MM.1S (cell line): Measurements from ENCODE around the gene GABRB3.

ENCODE experiments used
- EZH2 ChIP-seq: fragments of 300-600 bp; sonication (generic); optimal IDR thresholded peaks from 2 replicates; pipeline ENCODE3; 2017; ENCODE audit warnings: low read depth, mild to moderate bottlenecking, antibody characterized with exemption, low read length, mixed read lengths
- TF ChIP-seq, protein P1 (sequence below): fragments of 300-600 bp; sonication (generic); IDR thresholded peaks from 2 replicates; pipeline ENCODE4 v1.5.1; 2016; ENCODE audit warnings: antibody characterized with exemption, low read length, mixed read lengths

DNA sequence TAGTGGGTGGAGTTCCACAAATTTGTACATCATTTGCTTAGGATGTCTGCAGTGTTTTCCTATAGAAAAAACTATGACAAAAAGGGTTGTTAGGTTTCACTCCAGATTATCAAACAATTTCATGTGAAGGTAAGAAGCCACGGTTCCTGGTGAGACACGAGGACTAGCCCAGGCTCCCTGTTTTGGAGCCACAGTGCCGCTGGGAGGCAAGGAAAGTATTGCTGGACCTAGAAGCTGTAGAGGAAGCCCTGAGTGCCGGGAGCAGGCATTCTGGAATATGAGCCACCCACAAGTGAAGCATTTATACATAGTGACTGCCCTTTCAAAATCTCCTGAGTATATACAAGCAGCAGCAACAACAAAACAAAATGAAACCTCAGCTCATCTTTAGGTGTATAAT, 142.0 kb downstream of the GABRB3 start:
- TF ChIP-seq, protein P1, sequence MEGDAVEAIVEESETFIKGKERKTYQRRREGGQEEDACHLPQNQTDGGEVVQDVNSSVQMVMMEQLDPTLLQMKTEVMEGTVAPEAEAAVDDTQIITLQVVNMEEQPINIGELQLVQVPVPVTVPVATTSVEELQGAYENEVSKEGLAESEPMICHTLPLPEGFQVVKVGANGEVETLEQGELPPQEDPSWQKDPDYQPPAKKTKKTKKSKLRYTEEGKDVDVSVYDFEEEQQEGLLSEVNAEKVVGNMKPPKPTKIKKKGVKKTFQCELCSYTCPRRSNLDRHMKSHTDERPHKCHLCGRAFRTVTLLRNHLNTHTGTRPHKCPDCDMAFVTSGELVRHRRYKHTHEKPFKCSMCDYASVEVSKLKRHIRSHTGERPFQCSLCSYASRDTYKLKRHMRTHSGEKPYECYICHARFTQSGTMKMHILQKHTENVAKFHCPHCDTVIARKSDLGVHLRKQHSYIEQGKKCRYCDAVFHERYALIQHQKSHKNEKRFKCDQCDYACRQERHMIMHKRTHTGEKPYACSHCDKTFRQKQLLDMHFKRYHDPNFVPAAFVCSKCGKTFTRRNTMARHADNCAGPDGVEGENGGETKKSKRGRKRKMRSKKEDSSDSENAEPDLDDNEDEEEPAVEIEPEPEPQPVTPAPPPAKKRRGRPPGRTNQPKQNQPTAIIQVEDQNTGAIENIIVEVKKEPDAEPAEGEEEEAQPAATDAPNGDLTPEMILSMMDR = no peak
- TF ChIP-seq EZH2 = no peak
